ENCODE measurements around the gene LRRC45.

The LRRC45 gene

GRCh38 chr17:82079001-82079677 is 56.0 kb downstream of the LRRC45 start:
- Histone ChIP-seq H3K9me2 (replicated peaks; ENCODE audit: control insufficient read depth, low read length) (no peaks in the 10 kb centered on the region), H3F3A (ENCODE audit: control insufficient read depth, insufficient read depth) (peaks cover 14% of the 10 kb centered on the region), H4K20me1 (ENCODE audit: control insufficient read depth, insufficient read depth, low read depth, low read length) (peaks cover 3% of the 10 kb centered on the region; the same call in 1 of the 2 replicates), H3K27me3 (ENCODE audit: control insufficient read depth, low read length) (peaks cover 3% of the 10 kb centered on the region; the same call in 1 of the 2 replicates), H3K4me2 (ENCODE audit: low read length) (no peak overlapping the region), H3K9me3 (ENCODE audit: control insufficient read depth, insufficient read depth, low read length) (no peaks in the 10 kb centered on the region), H3K79me2 (ENCODE audit: control insufficient read depth, low read length) (no peaks in the 10 kb centered on the region), H3K4me1 (ENCODE audit: control insufficient read depth, low read length) (peaks cover 17% of the 10 kb centered on the region), H3K27ac (ENCODE audit: low read depth, low read length) (no peak overlapping the region), H3K4me3 (ENCODE audit: low read length) (no peak overlapping the region), H3K36me3 (ENCODE audit: control insufficient read depth, low read length) (peaks cover 60% of the 10 kb centered on the region)
- no peak for TF ChIP-seq EZH2phosphoT487 (IDR thresholded peaks at IDR 0.05; ENCODE audit: borderline replicate concordance, low read length)
- TF ChIP-seq CTCF (IDR thresholded peaks at IDR 0.05; ENCODE audit: low read depth, low read length, poor library complexity, severe bottlenecking): no peak

- Histone ChIP-seq H4K20me1 (ENCODE audit: control insufficient read depth, insufficient read depth, low read depth, low read length) (peaks cover 3% of the 10 kb centered on the region; the same call in 1 of the 2 replicates), H3K4me3 (ENCODE audit: low read length) (no peak overlapping the region), H3K27me3 (ENCODE audit: control insufficient read depth, low read length) (no peaks in the 10 kb centered on the region), H3K27ac (ENCODE audit: low read depth, low read length) (no peak overlapping the region), H3K9me2 (replicated peaks; ENCODE audit: control insufficient read depth, low read length) (no peaks in the 10 kb centered on the region), H3K36me3 (ENCODE audit: control insufficient read depth, low read length) (peaks cover 71% of the 10 kb centered on the region), H3K9me3 (ENCODE audit: control insufficient read depth, insufficient read depth, low read length) (no peaks in the 10 kb centered on the region), H3K4me2 (ENCODE audit: low read length) (no peak overlapping the region), H3K79me2 (ENCODE audit: control insufficient read depth, low read length) (no peaks in the 10 kb centered on the region), H3F3A (ENCODE audit: control insufficient read depth, insufficient read depth) (peaks cover 10% of the 10 kb centered on the region), H3K4me1 (ENCODE audit: control insufficient read depth, low read length) (peaks cover 15% of the 10 kb centered on the region)
- no peak for TF ChIP-seq CTCF (IDR thresholded peaks at IDR 0.05; ENCODE audit: low read depth, low read length, poor library complexity, severe bottlenecking)
- TF ChIP-seq EZH2phosphoT487 (IDR thresholded peaks at IDR 0.05; ENCODE audit: borderline replicate concordance, low read length): no peak
Observed at GRCh38 chr17:82080048-82080788, 57.1 kb downstream of the LRRC45 start.
